ENCODE measurements around the gene RBM39. TPM values are rescaled to one million over a fixed set of nuclear protein-coding genes. Genes with fewer than 3 reads are reported as not detected.

The RBM39 gene
- polyA plus RNA-seq, 1 of the 3 experiments (the other 2 are of a cell fraction), result 68.4 TPM

DNA sequence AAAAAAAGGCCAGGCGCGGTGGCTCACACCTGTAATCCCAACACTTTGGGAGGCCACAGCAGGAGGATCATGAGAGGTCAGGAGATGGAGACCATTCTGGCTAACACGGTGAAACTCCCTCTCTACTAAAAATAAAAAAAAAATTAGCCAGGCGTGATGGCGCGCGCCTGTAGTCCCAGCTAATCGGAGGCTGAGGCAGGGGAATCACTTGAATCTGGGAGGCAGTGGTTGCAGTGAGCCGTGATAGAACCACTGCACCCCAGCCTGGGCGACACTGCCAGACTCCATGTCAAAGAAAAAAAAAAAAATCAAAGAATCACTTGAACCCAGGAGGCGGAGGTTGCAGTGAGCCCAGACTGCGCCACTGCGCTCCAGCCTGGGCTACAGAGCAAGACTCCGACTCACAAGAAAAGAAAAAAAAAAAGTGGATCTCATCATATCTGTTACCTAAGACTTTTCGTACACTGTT, 4.2 kb downstream of the RBM39 start:
- Histone ChIP-seq H3K4me1 (ENCODE audit: control insufficient read depth in 1 of 2, insufficient read depth in 2 of 2, low read depth in 1 of 2, low read length in 1 of 2) (peaks cover 12 to 22% of the 10 kb centered on the region in 2 experiments; a peak in 3 of 4 replicates), H3F3A (replicated peaks; ENCODE audit: insufficient read depth) (peaks cover 24% of the 10 kb centered on the region), H3K4me2 (no peak overlapping the region; the same call in 1 of the 2 replicates), H3K27ac (ENCODE audit: low read depth in 2 of 2, low read length in 1 of 2) (no peak overlapping the region), H3K27me3 (ENCODE audit: insufficient read depth) (no peaks in the 10 kb centered on the region), H3K36me3 (replicated peaks in 1 of 2; ENCODE audit: control insufficient read depth in 1 of 2, insufficient read depth in 2 of 2, low read length in 1 of 2) (peaks cover 63 to 78% of the 10 kb centered on the region in 2 experiments), H3K79me2 (ENCODE audit: insufficient read depth) (peaks cover 96% of the 10 kb centered on the region), H2AFZ (ENCODE audit: low read depth) (no peak overlapping the region), H3K9me2 (no peaks in the 10 kb centered on the region), H3K9ac (no peak overlapping the region), H3K4me3 (ENCODE audit: low read depth in 2 of 2, low read length in 1 of 2) (no peak overlapping the region), H3K9me3 (no peaks in the 10 kb centered on the region), H4K20me1 (ENCODE audit: insufficient read depth) (peaks cover 84% of the 10 kb centered on the region)
- WGBS (ENCODE audit: low lambda C conversion rate), result 96% methylated on average over 15 of the region's 15 CpGs
- CTCF ChIA-PET, result interaction anchor here (1.0 kb wide), 1 partner anchor 147 kb away, joined by 3 read pairs; no protein-coding TSS in a partner anchor
- POLR2A ChIA-PET, result interaction anchor here (0.7 kb wide), 1 partner anchor 179 kb away, joined by 5 read pairs; no protein-coding TSS in a partner anchor
- TF ChIP-seq RFX5 (IDR thresholded peaks at IDR 0.05; ENCODE audit: low read length) (no peak), EP300 (IDR thresholded peaks at IDR 0.05; ENCODE audit: borderline replicate concordance in 1 of 2, low read depth in 1 of 2, low read length in 1 of 2) (no peak), NRF1 (IDR thresholded peaks at IDR 0.05; ENCODE audit: low read depth, low read length) (no peak), RAD21 (IDR thresholded peaks at IDR 0.05; ENCODE audit: low read length) (no peak), MAX (IDR thresholded peaks at IDR 0.05; ENCODE audit: low read depth) (no peak), MXI1 (IDR thresholded peaks at IDR 0.05; ENCODE audit: low read depth, low read length) (no peak), TCF12 (IDR thresholded peaks at IDR 0.05) (no peak)
- TF ChIP-seq, protein P1, sequence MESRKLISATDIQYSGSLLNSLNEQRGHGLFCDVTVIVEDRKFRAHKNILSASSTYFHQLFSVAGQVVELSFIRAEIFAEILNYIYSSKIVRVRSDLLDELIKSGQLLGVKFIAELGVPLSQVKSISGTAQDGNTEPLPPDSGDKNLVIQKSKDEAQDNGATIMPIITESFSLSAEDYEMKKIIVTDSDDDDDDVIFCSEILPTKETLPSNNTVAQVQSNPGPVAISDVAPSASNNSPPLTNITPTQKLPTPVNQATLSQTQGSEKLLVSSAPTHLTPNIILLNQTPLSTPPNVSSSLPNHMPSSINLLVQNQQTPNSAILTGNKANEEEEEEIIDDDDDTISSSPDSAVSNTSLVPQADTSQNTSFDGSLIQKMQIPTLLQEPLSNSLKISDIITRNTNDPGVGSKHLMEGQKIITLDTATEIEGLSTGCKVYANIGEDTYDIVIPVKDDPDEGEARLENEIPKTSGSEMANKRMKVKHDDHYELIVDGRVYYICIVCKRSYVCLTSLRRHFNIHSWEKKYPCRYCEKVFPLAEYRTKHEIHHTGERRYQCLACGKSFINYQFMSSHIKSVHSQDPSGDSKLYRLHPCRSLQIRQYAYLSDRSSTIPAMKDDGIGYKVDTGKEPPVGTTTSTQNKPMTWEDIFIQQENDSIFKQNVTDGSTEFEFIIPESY (IDR thresholded peaks at IDR 0.05; ENCODE audit: borderline replicate concordance, low read depth), result no peak
- DNase-seq, result no peak

DNA sequence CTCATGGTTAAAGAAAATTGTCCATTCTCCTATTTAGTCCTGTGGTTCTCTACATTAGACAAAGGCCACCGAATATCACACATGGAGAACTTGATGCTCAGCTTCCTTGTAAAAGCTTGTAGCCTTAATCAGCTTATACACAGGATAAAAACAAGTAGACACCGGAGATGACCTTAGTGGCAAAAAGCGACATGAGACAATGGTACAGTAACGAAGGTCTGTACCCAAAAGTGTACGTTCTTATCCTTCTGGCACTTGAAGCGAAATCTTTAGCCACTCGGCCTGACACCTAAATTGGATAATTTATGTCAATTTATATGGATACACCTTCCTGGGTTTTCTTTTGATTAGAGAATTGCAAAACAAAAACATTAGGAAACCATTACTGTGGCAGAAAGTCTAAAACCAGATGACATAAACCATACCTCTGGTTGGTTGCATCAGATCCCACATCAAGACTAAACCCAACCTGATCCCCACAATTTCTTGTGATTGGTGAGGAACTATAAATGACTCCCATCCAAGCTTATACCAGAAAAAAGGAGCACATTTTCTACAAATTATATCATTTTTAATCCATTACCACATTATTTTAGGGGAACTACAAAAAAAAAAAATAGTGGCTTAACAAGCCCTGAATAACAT, 6.1 kb downstream of the RBM39 start:
- Histone ChIP-seq H3K27me3 (ENCODE audit: insufficient read depth) (no peaks in the 10 kb centered on the region), H3F3A (replicated peaks; ENCODE audit: insufficient read depth) (peaks cover 32% of the 10 kb centered on the region), H3K4me3 (ENCODE audit: low read depth in 2 of 2, low read length in 1 of 2) (no peak overlapping the region), H3K36me3 (replicated peaks in 1 of 2; ENCODE audit: control insufficient read depth in 1 of 2, insufficient read depth in 2 of 2, low read length in 1 of 2) (peaks cover 81 to 97% of the 10 kb centered on the region in 2 experiments), H2AFZ (ENCODE audit: low read depth) (no peak overlapping the region), H3K79me2 (ENCODE audit: insufficient read depth) (peaks cover 100% of the 10 kb centered on the region), H3K9ac (no peak overlapping the region), H3K4me2 (peak overlapping the region; percentile 31; the same call in 1 of the 2 replicates), H3K9me3 (no peaks in the 10 kb centered on the region), H3K4me1 (ENCODE audit: control insufficient read depth in 1 of 2, insufficient read depth in 2 of 2, low read depth in 1 of 2, low read length in 1 of 2) (peaks cover 14 to 24% of the 10 kb centered on the region in 2 experiments; a peak in 3 of 4 replicates), H3K27ac (ENCODE audit: low read depth in 2 of 2, low read length in 1 of 2) (no peak overlapping the region), H4K20me1 (ENCODE audit: insufficient read depth) (peaks cover 100% of the 10 kb centered on the region), H3K9me2 (no peaks in the 10 kb centered on the region)
- ChIA-PET CTCF (interaction anchor here (2.9 kb wide), 1 partner anchor 149 kb away, joined by 14 read pairs; no protein-coding TSS in a partner anchor), POLR2A (interaction anchor here (1.2 kb wide), 1 partner anchor 19 kb away, joined by 4 read pairs; no protein-coding TSS in a partner anchor)
- DNase-seq, result no peak
- whole genome bisulfite sequencing (ENCODE audit: low lambda C conversion rate), result 81% methylated on average over 7 of the region's 7 CpGs
- no peak for TF ChIP-seq GATA2 (CRISPR knock-in tag; IDR thresholded peaks at IDR 0.05)
- TF ChIP-seq TCF12 (IDR thresholded peaks at IDR 0.05), result no peak
- no peak for TF ChIP-seq REST (IDR thresholded peaks at IDR 0.05; ENCODE audit: low read depth, low read length)
- TF ChIP-seq RCOR1 (IDR thresholded peaks at IDR 0.05; ENCODE audit: low read length), result no peak
- TF ChIP-seq MEF2A (IDR thresholded peaks at IDR 0.05; ENCODE audit: borderline replicate concordance, low read depth), result no peak
- TF ChIP-seq, protein P2, sequence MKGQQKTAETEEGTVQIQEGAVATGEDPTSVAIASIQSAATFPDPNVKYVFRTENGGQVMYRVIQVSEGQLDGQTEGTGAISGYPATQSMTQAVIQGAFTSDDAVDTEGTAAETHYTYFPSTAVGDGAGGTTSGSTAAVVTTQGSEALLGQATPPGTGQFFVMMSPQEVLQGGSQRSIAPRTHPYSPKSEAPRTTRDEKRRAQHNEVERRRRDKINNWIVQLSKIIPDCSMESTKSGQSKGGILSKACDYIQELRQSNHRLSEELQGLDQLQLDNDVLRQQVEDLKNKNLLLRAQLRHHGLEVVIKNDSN (IDR thresholded peaks at IDR 0.05; ENCODE audit: borderline replicate concordance, low read depth), result no peak
- TF ChIP-seq FOXM1 (IDR thresholded peaks at IDR 0.05; ENCODE audit: low read depth), result no peak
- no peak for TF ChIP-seq USF2 (IDR thresholded peaks at IDR 0.05; ENCODE audit: borderline replicate concordance, low read depth, low read length)
- no peak for TF ChIP-seq YY1 (IDR thresholded peaks at IDR 0.05; ENCODE audit: low read depth)
- TF ChIP-seq JUND (IDR thresholded peaks at IDR 0.05), result no peak
- no peak for TF ChIP-seq CHD2 (IDR thresholded peaks at IDR 0.05; ENCODE audit: low read length, partially characterized antibody)
- TF ChIP-seq MAX (IDR thresholded peaks at IDR 0.05; ENCODE audit: low read depth), result no peak
- no peak for TF ChIP-seq TAF1 (IDR thresholded peaks at IDR 0.05; ENCODE audit: borderline replicate concordance, low read depth, low read length)

Measured in SK-N-SH (cell line).